GM19043 (cell line): ENCODE measurements around the gene RHOH.

Experiments used
- ATAC-seq: cut with Tn5 transposase; IDR thresholded peaks from one replicate; pipeline ENCODE4 v1.9.1; 2021; ENCODE audit warnings: low read depth; ENCODE audit not compliant: unreplicated experiment

RHOH gene

DNA sequence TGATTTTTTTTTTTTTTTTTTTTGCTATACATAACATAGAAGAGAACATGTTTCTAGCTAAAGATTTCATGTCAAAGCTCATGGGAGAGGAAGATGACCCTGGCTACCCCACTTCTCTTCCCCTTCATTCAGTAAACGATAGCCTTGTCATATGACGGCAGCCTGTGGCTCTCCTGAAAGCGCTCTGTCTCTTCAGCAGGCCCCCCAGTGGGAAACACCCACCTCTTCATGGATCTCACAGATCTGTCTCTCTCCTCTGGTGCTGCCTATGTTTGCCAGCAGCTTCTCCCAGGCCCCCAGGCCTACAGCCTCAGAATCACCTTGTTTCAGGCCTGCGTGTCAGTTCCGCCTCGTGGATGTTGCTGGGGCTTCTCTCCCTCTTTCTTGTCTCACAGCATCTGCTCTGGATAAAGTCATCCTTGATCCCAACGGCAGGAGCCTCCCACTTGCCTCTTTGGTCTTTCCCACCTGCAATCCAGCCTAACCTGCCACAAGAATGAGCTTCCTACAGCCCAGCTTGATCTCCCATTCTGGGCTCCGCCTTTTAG is 34.6 kb downstream of the RHOH start:
- ATAC-seq, result no peak

DNA sequence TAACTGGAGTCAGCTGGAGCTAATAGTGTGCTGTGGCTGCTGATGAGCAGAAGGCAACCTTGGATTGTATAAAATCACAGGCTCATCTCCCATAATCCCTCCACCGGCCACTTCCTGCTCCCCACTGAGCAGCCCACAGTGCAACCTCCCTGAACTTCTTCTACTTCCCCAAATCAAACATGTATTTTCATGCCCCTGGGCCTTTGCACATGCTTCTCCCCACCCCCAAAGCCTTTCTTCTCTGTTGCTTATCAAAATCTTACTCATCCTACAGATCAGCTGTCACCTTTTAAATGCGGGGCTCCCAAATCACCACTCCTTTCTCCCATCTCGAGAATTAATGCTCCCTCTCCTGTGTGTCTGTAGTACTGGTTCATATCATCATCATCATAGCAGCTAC is 35.8 kb downstream of the RHOH start:
- ATAC-seq, result no peak

DNA sequence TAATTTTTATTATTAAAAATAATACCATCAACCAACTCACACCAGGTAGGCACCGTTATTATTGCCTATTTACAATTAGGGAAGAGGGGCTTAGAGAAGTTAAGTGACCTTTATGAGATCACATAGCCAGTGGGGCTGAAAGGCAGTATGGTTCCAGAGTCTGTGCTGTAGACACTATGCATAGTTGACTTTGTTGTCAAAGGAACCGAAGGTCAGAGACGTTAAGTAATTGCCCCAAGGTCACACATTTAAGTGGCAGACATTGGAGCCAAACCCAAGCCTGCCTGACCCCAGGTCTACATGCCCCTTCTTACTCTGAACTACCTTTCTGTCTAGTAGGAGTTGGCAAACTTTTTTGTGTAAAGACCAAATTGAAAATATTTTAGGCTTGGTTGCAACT is 36.4 kb downstream of the RHOH start:
- no peak for ATAC-seq

DNA sequence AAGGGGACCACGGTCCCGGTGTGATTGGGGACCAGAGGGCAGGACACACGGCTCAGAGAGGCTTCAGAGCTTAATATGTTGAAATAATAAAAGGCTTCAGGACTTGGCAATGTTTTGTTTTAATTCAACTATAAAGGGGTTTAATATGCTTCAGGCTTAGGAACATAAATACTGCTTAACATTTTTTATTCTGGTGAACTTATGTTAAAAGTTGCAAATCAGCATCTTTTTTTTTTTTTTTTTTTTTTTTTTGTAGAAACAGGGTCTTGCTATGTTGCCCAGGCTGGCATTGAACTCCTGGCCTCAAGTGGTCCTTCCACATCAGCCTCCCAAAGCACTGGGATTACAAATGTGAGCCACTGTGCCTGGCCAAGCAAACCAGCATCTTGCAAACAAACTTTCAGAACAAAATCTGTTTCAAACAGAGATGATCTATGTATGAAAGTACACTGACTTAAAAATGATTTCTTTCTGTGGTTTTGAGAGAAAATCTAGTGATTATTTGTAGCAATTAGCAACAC is 37.7 kb downstream of the RHOH start:
- no peak for ATAC-seq

DNA sequence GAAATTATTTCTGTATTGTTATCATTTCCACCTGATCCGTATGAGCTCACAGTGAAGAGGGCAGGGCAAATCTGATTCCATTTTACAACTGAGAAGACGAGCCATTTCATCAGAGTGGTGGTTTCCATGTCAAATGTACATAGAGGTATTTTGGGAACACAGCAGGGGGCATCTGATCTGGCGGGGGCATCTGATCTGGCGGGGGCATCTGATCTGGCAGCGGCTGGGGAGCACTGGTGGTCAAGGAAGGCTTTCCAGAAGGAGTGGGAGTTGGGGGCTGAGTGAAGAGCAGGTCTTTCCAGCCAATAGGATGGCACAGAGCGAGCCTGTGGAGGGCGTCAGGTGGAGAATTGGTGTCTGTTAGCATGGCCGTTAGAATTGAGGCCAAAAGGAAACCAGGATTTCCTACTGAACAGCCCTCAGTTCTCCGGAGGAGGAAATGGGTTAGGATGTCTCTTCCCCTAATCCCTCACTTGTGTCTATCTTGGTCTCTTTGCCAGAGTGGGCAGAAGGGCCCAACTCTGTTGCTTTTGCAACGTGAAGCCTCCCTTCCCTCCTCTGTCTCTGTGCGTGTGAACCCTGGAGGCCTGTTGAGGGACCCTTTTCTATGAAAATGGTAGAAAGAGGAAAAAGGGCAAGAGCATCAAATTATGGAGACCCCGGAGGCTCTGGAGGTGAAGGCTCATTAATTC is 41.3 kb downstream of the RHOH start:
- ATAC-seq, result no peak

DNA sequence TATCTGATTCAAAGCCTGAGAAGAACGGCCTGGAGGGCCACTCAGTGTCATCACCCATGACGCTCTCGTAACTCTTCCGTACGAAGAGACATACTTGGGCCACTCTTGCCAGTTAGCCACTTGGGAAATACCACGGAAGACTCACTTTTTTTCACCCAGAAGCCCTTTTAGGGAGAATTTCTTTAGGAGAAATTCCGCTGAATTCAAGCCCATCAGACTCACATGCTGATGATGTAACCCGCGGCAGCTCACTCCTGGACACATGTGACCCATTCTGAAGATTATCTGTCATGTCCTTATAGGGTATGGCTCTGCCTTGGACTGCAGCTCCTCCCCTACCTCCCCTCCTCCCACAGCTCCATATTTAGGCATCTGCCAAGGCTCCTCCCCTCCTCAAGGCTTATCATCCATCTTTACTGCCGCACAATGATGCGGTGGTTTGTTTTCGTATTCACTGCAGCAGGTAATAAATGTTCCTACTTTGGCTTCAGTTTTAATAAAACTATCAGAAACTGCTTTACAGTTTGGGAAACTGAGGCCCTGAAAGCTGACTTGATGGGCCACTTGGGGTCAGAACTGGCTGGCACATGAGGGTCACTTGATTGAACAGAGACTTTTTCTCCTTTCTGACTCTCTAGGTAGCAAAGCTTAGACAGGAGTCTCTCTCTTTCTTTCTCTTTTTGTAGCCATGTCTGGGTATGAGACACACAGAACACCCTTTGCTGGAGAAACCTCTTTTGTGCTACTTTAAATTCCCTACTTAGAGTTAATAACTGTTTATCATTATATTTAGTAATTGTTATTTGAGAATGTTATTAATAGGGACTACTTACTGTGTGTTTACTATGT is 42.1 kb downstream of the RHOH start:
- ATAC-seq, result no peak

DNA sequence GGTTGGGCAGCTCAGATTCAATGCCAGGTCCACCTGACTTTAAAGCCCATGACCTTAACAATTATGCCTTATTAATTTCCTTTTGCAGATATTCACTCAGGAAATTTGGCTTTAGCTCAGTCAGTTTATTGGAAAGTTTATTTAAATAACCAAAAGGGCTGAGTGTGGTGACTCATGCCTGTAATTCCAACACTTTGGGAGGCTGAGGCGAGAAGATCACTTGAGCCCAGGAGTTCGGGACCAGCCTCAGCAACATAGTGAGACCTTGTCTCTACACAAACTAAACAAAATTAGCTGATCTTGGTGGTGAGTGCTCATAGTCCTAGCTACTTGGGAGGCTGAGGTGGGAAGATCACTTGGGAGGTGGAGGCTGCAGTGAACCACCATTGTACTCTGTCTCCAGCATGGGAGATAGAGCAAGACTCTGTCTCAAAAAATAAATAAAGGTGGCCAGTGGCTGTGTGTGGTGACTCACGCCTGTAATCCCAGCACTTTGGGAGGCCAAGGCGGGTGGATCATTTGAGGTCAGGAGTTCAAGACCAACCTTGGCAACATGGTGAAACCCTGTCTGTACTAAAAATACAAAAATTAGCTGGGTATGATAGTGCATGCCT is 43.3 kb downstream of the RHOH start:
- ATAC-seq, result no peak

DNA sequence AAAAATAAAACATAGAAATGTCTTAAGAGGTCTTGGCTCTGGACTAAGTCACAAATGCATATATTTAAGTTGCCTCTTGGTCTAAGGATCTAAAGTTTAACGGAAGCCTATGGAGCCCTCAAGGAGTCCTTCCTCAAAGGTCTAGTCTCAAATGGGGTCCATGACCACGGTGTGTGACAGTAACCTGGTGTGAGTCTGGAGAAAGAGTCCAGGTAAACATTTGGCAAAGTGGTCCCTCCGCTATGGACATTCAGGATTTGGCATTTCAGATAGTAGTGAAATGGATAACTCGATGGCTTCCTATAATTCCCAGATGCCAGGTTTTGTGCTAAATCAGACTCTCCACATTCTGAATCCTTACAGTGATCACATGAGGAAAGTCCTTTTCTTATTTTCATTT is 44.2 kb downstream of the RHOH start:
- ATAC-seq, result no peak

DNA sequence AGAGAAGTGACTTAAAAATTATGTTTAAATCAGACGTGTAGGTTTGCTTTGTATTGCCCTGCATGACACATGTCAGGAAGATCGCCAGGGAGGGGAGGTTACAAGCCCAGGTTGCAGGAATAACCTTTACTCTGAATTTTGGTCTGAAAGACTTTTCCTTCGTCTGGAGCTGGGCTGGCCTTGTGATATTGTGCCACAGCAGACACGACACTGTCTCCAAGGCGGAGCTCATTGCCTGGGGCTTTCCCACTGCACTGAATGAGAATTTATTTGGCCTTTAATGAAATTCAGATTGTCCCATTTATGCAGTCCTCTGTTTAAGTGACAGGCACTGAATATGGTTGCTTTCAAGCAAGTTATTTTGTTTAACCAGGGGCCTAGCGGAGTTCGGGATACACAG is 45.1 kb downstream of the RHOH start:
- ATAC-seq, result no peak

DNA sequence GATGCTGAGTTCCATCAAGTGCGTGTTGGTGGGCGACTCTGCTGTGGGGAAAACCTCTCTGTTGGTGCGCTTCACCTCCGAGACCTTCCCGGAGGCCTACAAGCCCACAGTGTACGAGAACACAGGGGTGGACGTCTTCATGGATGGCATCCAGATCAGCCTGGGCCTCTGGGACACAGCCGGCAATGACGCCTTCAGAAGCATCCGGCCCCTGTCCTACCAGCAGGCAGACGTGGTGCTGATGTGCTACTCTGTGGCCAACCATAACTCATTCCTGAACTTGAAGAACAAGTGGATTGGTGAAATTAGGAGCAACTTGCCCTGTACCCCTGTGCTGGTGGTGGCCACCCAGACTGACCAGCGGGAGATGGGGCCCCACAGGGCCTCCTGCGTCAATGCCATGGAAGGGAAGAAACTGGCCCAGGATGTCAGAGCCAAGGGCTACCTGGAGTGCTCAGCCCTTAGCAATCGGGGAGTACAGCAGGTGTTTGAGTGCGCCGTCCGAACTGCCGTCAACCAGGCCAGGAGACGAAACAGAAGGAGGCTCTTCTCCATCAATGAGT is 46.6 kb downstream of the RHOH start:
- ATAC-seq, result no peak

DNA sequence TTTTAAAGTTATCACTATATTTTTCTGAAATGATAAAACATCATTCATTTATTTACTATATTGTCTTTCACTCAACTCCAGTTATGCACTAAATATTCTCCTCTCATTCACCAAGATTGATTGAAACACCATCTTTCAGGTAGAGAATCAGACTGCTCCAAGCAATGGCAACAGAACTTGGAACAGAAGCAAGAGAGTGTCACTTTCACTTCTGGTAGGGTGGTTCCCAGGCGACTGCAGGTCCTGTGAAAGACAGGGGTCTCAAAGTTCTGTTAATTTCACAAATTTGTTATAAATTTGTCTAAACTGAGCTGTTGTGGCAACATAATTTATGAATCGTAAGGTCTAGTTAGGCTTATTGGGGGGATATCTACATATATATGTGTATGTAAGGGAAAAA is 47.8 kb downstream of the RHOH start:
- no peak for ATAC-seq

DNA sequence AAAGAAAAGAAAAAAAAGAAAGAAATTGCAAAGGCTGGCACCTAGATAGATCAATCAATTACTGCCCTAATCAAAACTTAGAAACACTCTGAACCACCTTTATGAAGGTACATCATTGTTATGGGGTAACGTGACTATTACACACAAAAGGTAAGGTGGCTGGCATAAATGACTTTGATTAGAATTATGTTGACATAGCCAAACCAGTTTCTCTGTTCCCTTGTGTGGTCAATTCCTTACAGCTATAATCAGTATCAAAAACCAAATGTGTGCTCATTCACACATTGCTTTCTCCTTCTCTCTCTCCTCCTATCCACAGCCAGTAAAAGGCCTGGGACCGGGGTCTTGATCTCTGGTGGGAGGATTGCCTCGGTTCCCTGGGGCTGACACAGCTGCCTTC is 48.7 kb downstream of the RHOH start:
- no peak for ATAC-seq

DNA sequence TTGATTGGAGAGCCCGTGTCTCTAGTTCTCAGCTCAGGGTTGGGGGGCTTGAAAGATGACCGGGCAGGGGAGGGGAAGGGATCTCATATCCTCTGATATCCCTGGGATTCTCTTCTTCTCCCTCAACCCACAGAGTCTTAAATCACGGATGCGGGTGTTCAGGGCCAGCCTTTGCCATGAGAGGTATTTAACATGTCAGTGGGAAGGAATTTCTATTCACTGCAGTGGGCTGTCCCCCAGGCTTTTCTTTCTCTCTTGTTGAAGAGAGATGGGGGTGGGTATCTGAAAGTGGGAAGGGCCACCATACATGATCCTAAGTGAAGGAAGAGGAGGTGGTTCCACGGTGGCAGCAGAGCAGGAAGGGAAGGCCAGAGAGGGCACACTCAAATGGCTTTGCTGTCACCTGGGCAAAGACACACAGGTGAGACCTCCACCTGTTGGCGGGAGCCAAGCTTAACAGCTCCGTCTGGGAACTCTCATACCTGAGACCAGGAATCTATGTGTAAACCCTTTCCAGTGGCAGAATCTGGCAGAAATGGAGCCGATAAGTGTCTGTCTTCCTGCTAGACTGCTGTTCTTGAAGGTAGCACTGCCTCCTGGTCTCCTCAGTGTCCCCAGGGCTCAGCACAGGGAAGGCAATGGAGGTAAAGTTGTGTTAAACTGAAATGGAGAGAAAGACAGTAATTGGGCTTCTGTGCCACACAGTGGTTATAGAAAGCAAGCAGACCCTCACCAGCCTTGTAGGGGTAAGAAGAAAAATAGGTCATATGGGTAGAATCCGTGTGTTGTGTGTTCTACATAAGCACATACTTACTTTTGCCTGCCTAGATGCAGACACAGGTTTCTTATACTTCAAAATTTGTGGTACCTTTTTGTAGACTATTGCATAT is 49.4 kb downstream of the RHOH start:
- ATAC-seq, result no peak

DNA sequence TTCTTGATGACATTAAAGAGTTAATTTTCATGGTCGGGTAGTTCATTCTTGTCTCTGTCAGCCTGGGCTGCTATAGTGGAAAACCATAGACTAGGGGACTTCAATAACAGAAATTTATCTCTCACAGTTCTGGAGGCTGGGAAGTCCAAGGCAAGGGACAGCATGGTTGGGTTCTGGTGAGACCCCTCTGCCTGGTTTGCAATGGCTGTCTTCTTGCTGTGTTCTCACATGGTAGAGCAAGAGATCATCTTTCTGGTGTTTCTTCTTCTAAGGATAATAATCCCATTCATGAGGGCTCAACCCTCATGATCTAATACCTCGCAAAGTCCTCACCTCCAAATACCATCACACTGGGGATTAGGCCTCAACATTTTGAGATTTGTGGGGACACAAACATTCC is 50.1 kb downstream of the RHOH start:
- ATAC-seq, result no peak

DNA sequence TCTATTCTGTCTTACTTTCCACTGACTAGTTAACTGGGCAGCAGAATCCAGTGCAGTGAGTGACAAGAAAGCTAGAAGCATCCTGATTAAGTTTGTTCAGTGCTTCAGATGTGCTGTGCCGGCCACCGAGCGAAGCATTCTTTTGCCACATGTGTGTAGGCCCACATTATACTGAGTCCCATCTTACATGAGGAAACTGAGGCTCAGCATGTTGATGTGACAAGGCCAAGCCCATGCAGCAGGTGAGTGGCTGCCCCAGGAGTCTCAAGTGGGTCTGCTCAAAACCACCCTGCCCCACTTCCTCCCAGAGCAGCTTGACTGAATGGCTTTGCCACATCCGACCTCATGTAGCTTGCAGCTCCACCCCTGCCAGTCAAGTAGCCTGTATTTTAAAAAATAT is 50.5 kb downstream of the RHOH start:
- no peak for ATAC-seq

DNA sequence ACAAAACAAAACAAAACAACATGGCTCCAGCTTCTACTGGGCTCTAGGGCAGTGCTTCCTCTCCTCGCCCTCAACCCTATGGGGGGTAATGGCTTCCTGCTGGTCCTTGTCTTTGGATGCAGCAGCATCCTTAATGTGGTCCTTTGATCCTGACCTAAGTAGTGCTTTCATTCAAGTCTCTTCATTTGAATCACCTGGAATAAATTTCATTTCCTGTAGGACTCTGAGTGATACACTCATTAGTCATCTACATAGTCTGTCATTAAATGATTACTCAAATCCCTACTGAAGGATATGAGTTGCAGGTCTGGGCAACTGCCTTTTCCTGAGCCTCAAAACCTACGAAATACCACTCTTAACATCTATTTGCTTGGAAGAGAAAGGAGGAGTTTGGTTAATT is 54.5 kb downstream of the RHOH start:
- no peak for ATAC-seq

DNA sequence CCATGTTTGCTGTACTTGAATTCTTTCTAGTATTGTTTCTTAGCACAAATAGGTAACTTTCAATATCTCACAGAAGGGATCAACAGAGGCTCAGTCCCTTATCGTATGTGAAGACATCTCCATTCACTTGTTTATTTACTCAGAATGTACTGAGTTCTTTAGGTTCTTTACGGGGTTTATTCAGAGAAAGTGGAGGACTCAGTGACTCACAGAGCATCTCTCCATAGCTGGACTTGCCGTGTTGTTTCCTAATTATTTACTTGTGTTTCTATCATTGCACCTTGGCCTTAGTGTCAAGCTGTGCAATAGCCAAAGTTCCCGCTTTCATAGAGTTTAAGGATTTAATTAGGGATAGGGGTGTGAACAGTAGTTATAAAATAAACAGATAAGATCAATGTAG is 57.1 kb downstream of the RHOH start:
- no peak for ATAC-seq

DNA sequence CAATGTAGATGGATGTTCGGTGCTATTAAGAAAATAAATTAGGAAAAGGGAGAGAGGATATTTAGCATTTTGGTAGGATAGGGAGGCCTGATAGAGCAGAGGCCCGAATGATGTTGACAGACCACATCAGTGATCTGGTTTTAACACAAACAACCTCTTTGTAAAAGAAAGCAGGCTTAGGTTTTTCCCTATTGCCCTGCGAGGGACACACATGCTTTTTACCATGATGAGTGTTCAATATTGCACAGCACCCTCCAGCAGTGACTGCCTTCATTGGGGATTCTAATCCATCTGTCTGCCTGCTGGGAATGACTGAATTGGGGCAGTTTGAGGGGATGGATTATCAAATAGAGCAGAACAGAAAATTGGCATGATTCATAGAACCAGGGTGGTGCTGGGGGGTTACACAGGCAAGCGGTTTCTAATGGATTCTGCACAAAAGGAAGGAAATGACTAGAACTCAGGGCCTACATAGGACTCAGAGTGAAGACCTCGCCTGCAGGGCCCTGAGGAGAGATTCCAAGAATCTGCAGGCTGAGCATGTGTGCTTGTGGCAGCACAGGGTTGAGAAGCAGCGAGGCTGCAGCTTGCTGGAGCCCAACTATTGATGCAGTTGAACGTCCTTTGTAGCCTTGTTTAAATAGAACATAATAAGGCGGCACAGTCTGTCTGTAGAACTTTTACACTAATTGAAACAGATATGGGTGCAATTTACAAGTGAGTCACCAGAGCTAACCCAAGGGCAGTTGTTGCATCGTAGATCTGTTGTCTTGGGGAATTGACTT is 58.0 kb downstream of the RHOH start:
- no peak for ATAC-seq
